IMR-90 (cell line): ENCODE results near the gene MINAR1. TPM values are rescaled to one million over a fixed set of nuclear protein-coding genes. Genes with fewer than 3 reads are reported as not detected.

Source experiments
- ATAC-seq: fragments of 200-7000 bp; cut with Tn5 transposase; 2 replicates; pipeline ENCODE4 v1.9.1; 2020; ENCODE audit warnings: low read depth, mild to moderate bottlenecking, moderate library complexity
- BruUV-seq: library from RNA; stranded (reverse); fragments of 400-500 nt; replicated peaks from 2 replicates; lab custom pipeline; 2021; lab: Mats Ljungman, UMichigan
- CTCF ChIA-PET: fragments of 300-600 bp; formaldehyde crosslinking; extraction: SDS; loops from one replicate; lab custom pipeline; 2021; ENCODE audit warnings: antibody characterized with exemption; lab: Yijun Ruan, JAX
- POLR2A ChIA-PET: fragments of 300-600 bp; sonication (Branson Sonifier 250); formaldehyde crosslinking; loops from one replicate; lab custom pipeline; 2022; ENCODE audit warnings: antibody characterized with exemption; ENCODE audit not compliant: unreplicated experiment; lab: Charles Lee
- DNase-seq: peaks from one replicate; pipeline ENCODE4 v3.0.0; 2013
- H2AFZ ChIP-seq: replicated peaks from 2 replicates; pipeline ENCODE3; 2013; ENCODE audit warnings: low read length, mild to moderate bottlenecking; ENCODE audit not compliant: poor library complexity
- H2AK5ac ChIP-seq: 2 replicates; pipeline ENCODE4 v1.6.1; 2013; ENCODE audit warnings: low read depth, low read length, inconsistent platforms
- H2AK9ac ChIP-seq: replicated peaks from 2 replicates; pipeline ENCODE3; 2013; ENCODE audit warnings: mild to moderate bottlenecking, low read depth, low read length, moderate library complexity; ENCODE audit not compliant: poor library complexity
- H2BK120ac ChIP-seq: 2 replicates; pipeline ENCODE4 v1.6.1; 2013; ENCODE audit warnings: low read depth, low read length, inconsistent platforms
- H2BK15ac ChIP-seq: 3 replicates; pipeline ENCODE4 v1.6.1; 2013; ENCODE audit warnings: low read depth, low read length, inconsistent platforms
- H2BK20ac ChIP-seq: 2 replicates; pipeline ENCODE4 v1.6.1; 2013; ENCODE audit warnings: low read depth, mild to moderate bottlenecking, inconsistent platforms, low read length, moderate library complexity
- H2BK5ac ChIP-seq: 2 replicates; pipeline ENCODE4 v1.6.1; 2013; ENCODE audit warnings: mild to moderate bottlenecking, low read depth, low read length, inconsistent platforms; ENCODE audit not compliant: poor library complexity, severe bottlenecking
- H3K14ac ChIP-seq: replicated peaks from 2 replicates; pipeline ENCODE4 v1.6.1; 2013; ENCODE audit warnings: low read depth, low read length, inconsistent platforms
- H3K18ac ChIP-seq: 2 replicates; pipeline ENCODE4 v1.6.1; 2013; ENCODE audit warnings: low read depth, low read length, control low read depth
- H3K23ac ChIP-seq: 2 replicates; pipeline ENCODE4 v1.6.1; 2013; ENCODE audit warnings: low read depth, low read length, inconsistent platforms
- H3K27ac ChIP-seq: 2 replicates; pipeline ENCODE4 v1.5.1; 2013; ENCODE audit warnings: mild to moderate bottlenecking, control low read depth, low read length; ENCODE audit not compliant: insufficient read depth
- H3K27me3 ChIP-seq: 2 replicates; pipeline ENCODE4 v1.6.1; 2013; ENCODE audit warnings: low read length; ENCODE audit not compliant: control insufficient read depth, insufficient read depth
- H3K36me3 ChIP-seq: 2 replicates; pipeline ENCODE4 v1.6.1; 2013; ENCODE audit warnings: low read length, mixed read lengths; ENCODE audit not compliant: control insufficient read depth, insufficient read depth
- H3K4ac ChIP-seq: 2 replicates; pipeline ENCODE4 v1.6.1; 2013; ENCODE audit warnings: low read depth, low read length, inconsistent platforms
- H3K4me1 ChIP-seq: 2 replicates; pipeline ENCODE4 v1.6.1; 2013; ENCODE audit warnings: low read length, mixed read lengths; ENCODE audit not compliant: control insufficient read depth, insufficient read depth
- H3K4me2 ChIP-seq: 2 replicates; pipeline ENCODE4 v1.6.1; 2013; ENCODE audit warnings: low read depth, mild to moderate bottlenecking, control low read depth, low read length, moderate library complexity
- H3K4me3 ChIP-seq: 2 replicates; pipeline ENCODE4 v1.5.1; 2013; ENCODE audit warnings: low read depth, mild to moderate bottlenecking, control low read depth, low read length, moderate library complexity; ENCODE audit not compliant: insufficient read depth
- H3K56ac ChIP-seq: 2 replicates; pipeline ENCODE4 v1.6.1; 2013; ENCODE audit warnings: low read length, inconsistent platforms; ENCODE audit not compliant: insufficient read depth; ENCODE audit errors: extremely low read depth
- H3K79me1 ChIP-seq, 2 experiments: 2 replicates each; pipeline ENCODE4 v1.6.1; 2013; ENCODE audit warnings: low read length in 2 of 2, inconsistent platforms in 1 of 2, low read depth in 1 of 2
- H3K9ac ChIP-seq: 2 replicates; pipeline ENCODE4 v1.6.1; 2013; ENCODE audit warnings: low read depth, low read length, control low read depth
- H3K9me1 ChIP-seq: 2 replicates; pipeline ENCODE4 v1.6.1; 2013; ENCODE audit warnings: low read length, inconsistent platforms; ENCODE audit not compliant: insufficient read depth
- H3K9me3 ChIP-seq: 2 replicates; pipeline ENCODE4 v1.6.1; 2013; ENCODE audit warnings: low read length; ENCODE audit not compliant: control insufficient read depth, insufficient read depth
- H4K20me1 ChIP-seq: 2 replicates; pipeline ENCODE4 v1.6.1; 2013; ENCODE audit warnings: low read length, inconsistent platforms; ENCODE audit not compliant: insufficient read depth
- H4K5ac ChIP-seq: 2 replicates; pipeline ENCODE4 v1.6.1; 2013; ENCODE audit warnings: mild to moderate bottlenecking, low read depth, low read length, control low read depth
- H4K8ac ChIP-seq, 2 experiments: 2 replicates each; pipeline ENCODE4 v1.6.1; 2013; ENCODE audit warnings: low read depth in 2 of 2, low read length in 2 of 2, control low read depth in 1 of 2, inconsistent platforms in 1 of 2
- H4K91ac ChIP-seq: 2 replicates; pipeline ENCODE4 v1.6.1; 2013; ENCODE audit warnings: low read depth, low read length, inconsistent platforms; ENCODE audit not compliant: insufficient read depth
- BHLHE40 ChIP-seq: fragments of 150-350 bp; IDR thresholded peaks from 2 replicates; pipeline ENCODE4 v1.6.1; 2016; ENCODE audit warnings: mild to moderate bottlenecking, low read depth, low read length
- CEBPB ChIP-seq: IDR thresholded peaks from 2 replicates; pipeline ENCODE4 v1.6.1; 2012; ENCODE audit warnings: low read depth, low read length, improper control_type of control experiment
- CHD1 ChIP-seq: IDR thresholded peaks from 2 replicates; pipeline ENCODE4 v1.6.1; 2012; ENCODE audit warnings: low read depth, low read length, improper control_type of control experiment
- CTCF ChIP-seq: conservative IDR thresholded peaks from 2 replicates; pipeline ENCODE4 v1.5.1; 2012; ENCODE audit warnings: mild to moderate bottlenecking, low read depth, low read length, improper control_type of control experiment
- ELK1 ChIP-seq: fragments of 150-350 bp; IDR thresholded peaks from 2 replicates; pipeline ENCODE4 v1.6.1; 2016; ENCODE audit warnings: low read depth, mild to moderate bottlenecking, low read length, moderate library complexity, borderline replicate concordance
- FOS ChIP-seq: fragments of 150-350 bp; IDR thresholded peaks from 2 replicates; pipeline ENCODE4 v1.6.1; 2016; ENCODE audit warnings: low read depth, low read length
- MAFK ChIP-seq: IDR thresholded peaks from 2 replicates; pipeline ENCODE4 v1.6.1; 2012; ENCODE audit warnings: low read depth, low read length, improper control_type of control experiment
- MAZ ChIP-seq: IDR thresholded peaks from 2 replicates; pipeline ENCODE4 v1.6.1; 2012; ENCODE audit warnings: low read depth, mild to moderate bottlenecking, low read length, improper control_type of control experiment, moderate library complexity, borderline replicate concordance
- MXI1 ChIP-seq: IDR thresholded peaks from 2 replicates; pipeline ENCODE4 v1.6.1; 2012; ENCODE audit warnings: low read depth, mild to moderate bottlenecking, low read length, moderate library complexity, borderline replicate concordance
- NFE2L2 ChIP-seq: fragments of 150-350 bp; IDR thresholded peaks from 2 replicates; pipeline ENCODE4 v1.6.1; 2016; ENCODE audit warnings: low read depth, mild to moderate bottlenecking, low read length
- POLR2A ChIP-seq: IDR thresholded peaks from 2 replicates; pipeline ENCODE4 v1.6.1; 2012; ENCODE audit warnings: mild to moderate bottlenecking, low read depth, low read length
- RAD21 ChIP-seq: IDR thresholded peaks from 2 replicates; pipeline ENCODE4 v1.6.1; 2012; ENCODE audit warnings: low read length, improper control_type of control experiment
- RCOR1 ChIP-seq: IDR thresholded peaks from 2 replicates; pipeline ENCODE4 v1.6.1; 2012; ENCODE audit warnings: mild to moderate bottlenecking, low read length, improper control_type of control experiment; ENCODE audit not compliant: insufficient replicate concordance
- RFX5 ChIP-seq: IDR thresholded peaks from 2 replicates; pipeline ENCODE4 v1.8.0; 2012; ENCODE audit warnings: low read depth, mild to moderate bottlenecking, low read length, moderate library complexity
- SMC3 ChIP-seq: fragments of 150-350 bp; IDR thresholded peaks from 2 replicates; pipeline ENCODE4 v1.6.1; 2016; ENCODE audit warnings: low read depth, mild to moderate bottlenecking, antibody characterized with exemption, low read length, moderate library complexity
- USF2 ChIP-seq: fragments of 150-350 bp; IDR thresholded peaks from 2 replicates; pipeline ENCODE4 v1.6.1; 2017; ENCODE audit warnings: mild to moderate bottlenecking, antibody characterized with exemption, low read length, low read depth
- WGBS, 2 experiments: methylation state at CpG; one replicate each; pipeline versions ENCODE4 v1.1.5 to v1.1.7; 2013; ENCODE audit warnings: missing lambda C conversion rate in 2 of 2; ENCODE audit not compliant: insufficient read length in 1 of 2; ENCODE audit errors: extremely low coverage in 2 of 2; 5-methylcytosine and 5-hydroxymethylcytosine counted together
- dilution Hi-C: fragments of 300-500 bp; cut with HindIII; formaldehyde crosslinking; loops from one replicate; pipeline ENCODE4 v1.14.3; 2018; ENCODE audit warnings: low sequenced_read_pairs; ENCODE audit not compliant: unreplicated experiment
- in situ Hi-C: fragments of 300-500 bp; cut with MboI; formaldehyde crosslinking; loops from 3 replicates; pipeline ENCODE4 v1.14.3; 2019; ENCODE audit warnings: low sequenced_read_pairs, inconsistent platforms, mixed read lengths
- intact Hi-C: fragments of 100-400 bp; cut with micrococcal nuclease; formaldehyde crosslinking; loops from 2 replicates; pipeline ENCODE4 v1.10.0; 2022
- polyA plus RNA-seq, 3 experiments: library from polyadenylated mRNA; depleted of rRNA; stranded (reverse); fragments of >200 nt; gene quantifications; 2 replicates each; pipeline ENCODE4 v1.2.3, GENCODE V29; 2012; ENCODE audit warnings: low replicate concordance in 1 of 3
- total RNA-seq: library from RNA; depleted of rRNA; stranded (reverse); fragments of >200 nt; gene quantifications from 2 replicates; pipeline ENCODE4 v1.2.3, GENCODE V29; 2012

The MINAR1 gene
- total and polyA plus RNA-seq, 2 of the 4 experiments (the other 2 are of a cell fraction): 0.65 to 1.6 TPM

- no peak overlapping the region for H3K4me3 ChIP-seq
- H3K9me1 ChIP-seq: no peaks in the 10 kb centered on the region
- dilution Hi-C loops: no loop called here
- ATAC-seq (no peak), DNase-seq (no peak)
- CTCF ChIA-PET: interaction anchor here (0.7 kb wide), 1 partner anchor 371 kb away, joined by 3 read pairs; no protein-coding TSS in a partner anchor
- H4K91ac ChIP-seq: no peak overlapping the region
- H2BK15ac ChIP-seq: no peak overlapping the region
- H3K27me3 ChIP-seq: peaks cover 3% of the 10 kb centered on the region
- no peak overlapping the region for H2AK5ac ChIP-seq
- no peak overlapping the region for H4K8ac ChIP-seq
- no peaks in the 10 kb centered on the region for H3K4me1 ChIP-seq
- no peak overlapping the region for H3K56ac ChIP-seq
- H3K79me1 ChIP-seq: no peaks in the 10 kb centered on the region
- H2AK9ac ChIP-seq: no peak overlapping the region
- no peak for TF ChIP-seq CHD1
- no peak for TF ChIP-seq NFE2L2
- no peak for TF ChIP-seq MXI1
- no peak for TF ChIP-seq FOS
- TF ChIP-seq POLR2A: no peak
- no peak for TF ChIP-seq CTCF
- TF ChIP-seq RCOR1: no peak
- no peak for TF ChIP-seq MAZ
- no peak for TF ChIP-seq MAFK
- TF ChIP-seq RFX5: no peak
- TF ChIP-seq USF2: no peak
- TF ChIP-seq ELK1: no peak
- TF ChIP-seq CEBPB: no peak
- no peak for TF ChIP-seq SMC3
- TF ChIP-seq BHLHE40: no peak
- no peak for TF ChIP-seq RAD21
- intact Hi-C loops: loop anchor here (5.0 kb wide), 1 partner anchor 49 kb away; the partner anchor contains the start of gene MINAR1
- no peak overlapping the region for H3K4me2 ChIP-seq
- no peak overlapping the region for H2BK120ac ChIP-seq
- H3K9ac ChIP-seq: no peak overlapping the region
- no peak overlapping the region for H3K27ac ChIP-seq
- no TSS peak for BruUV-seq
- no peak overlapping the region for H3K23ac ChIP-seq
- POLR2A ChIA-PET: no interaction called here
- H2BK20ac ChIP-seq: no peak overlapping the region
- no peak overlapping the region for H3K14ac ChIP-seq
- WGBS, 2 experiments: 82% methylated on average over 4 of the region's 7 CpGs; no CpG with 5 or more reads in 1 of the 2 experiments
- in situ Hi-C loops: no loop called here
- no peak overlapping the region for H3K4ac ChIP-seq
- H3K9me3 ChIP-seq: no peaks in the 10 kb centered on the region
- H4K5ac ChIP-seq: no peak overlapping the region
- no peak overlapping the region for H3K18ac ChIP-seq
- H2AFZ ChIP-seq: no peak overlapping the region
- no peaks in the 10 kb centered on the region for H3K36me3 ChIP-seq
- no peaks in the 10 kb centered on the region for H4K20me1 ChIP-seq
- H2BK5ac ChIP-seq: no peak overlapping the region
Observed at GRCh38 chr15:79481793-79482192, 49.7 kb downstream of the MINAR1 start.
